HG02870 (cell line): Measurements from ENCODE around the gene USF1.
"Not testable (repeated sequence)": the region's sequence is repeated elsewhere in the genome, so short reads cannot be mapped to it uniquely, and the experiment has no call there.

ENCODE experiments used
- ATAC-seq: cut with Tn5 transposase; IDR thresholded peaks from one replicate; pipeline ENCODE4 v1.9.1; 2021; ENCODE audit warnings: mild to moderate bottlenecking, moderate library complexity; ENCODE audit not compliant: unreplicated experiment

Gene USF1

DNA sequence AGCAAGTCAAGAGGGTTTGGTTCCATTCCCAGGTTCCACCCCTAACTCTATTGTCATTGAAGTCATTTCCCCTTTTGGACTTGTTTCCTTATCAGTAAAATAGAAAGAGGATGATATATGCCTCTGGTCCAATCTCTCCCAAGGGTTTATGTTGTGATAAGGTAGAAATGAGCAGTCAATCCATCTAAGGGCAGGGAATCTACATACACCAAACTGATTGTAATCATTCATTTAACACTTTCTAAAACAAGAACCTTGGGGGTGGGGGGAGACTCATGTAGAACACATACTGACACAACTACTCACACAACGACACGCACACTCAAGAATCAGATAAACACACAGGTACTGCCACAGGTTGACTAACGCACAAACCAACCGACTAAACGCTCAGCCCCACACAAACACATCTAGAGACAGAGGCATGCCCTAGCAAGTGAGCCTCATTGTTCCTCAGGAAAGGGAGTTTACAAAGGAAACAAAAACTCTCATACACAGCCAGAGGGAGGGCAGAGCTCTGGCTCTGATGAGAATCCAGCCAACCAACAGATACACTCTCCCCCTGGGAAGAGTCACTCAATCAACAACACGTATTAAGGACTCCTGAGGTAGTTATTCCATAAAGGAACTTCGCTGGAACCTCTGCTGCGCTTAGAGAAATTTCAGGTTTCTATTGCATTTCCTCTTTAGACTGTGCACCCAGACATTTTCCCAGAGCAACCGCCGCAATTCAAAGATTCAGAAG, 25.9 kb downstream of the USF1 start:
- peak; percentile 6 for ATAC-seq

DNA sequence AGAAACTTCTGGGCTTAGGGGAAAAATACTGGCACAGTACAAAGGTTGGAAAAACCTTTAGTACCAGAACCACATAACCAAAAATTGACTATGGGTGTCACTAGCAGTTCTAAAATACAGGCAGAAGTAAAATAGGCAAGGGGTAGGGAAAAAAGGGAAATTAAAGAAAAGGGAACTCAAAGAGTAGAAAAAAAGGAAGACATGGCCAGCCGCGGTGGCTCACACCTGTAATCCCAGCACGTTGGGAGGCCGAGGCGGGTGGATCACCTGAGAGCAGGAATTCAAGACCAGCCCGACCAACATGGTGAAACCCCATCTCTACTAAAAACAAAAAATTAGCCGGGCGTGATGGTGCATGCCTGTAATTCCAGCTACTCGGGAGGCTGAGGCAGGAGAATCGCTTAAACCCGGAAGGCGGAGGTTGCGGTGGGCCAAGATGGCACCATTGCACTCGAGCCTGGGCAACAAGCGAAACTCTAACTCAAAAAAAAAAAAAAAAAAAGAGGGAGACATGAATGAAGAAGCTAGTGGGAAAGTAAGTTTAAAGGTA, 26.6 kb downstream of the USF1 start:
- ATAC-seq: not testable (repeated sequence)

DNA sequence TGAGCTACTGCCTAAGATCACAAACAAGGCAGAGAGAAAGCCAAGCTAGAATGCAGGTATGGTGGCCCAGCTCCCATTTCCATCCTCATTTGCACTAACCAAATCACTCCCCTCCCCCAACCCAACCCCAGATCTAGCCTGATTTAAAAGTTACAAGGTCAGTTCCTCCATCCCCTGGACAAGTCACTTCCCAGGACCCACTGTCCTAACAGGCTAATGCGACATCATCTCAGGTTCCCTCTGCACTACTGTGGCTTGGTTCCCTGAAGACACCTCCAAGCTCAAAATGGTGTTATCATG, 27.2 kb downstream of the USF1 start:
- no peak for ATAC-seq

DNA sequence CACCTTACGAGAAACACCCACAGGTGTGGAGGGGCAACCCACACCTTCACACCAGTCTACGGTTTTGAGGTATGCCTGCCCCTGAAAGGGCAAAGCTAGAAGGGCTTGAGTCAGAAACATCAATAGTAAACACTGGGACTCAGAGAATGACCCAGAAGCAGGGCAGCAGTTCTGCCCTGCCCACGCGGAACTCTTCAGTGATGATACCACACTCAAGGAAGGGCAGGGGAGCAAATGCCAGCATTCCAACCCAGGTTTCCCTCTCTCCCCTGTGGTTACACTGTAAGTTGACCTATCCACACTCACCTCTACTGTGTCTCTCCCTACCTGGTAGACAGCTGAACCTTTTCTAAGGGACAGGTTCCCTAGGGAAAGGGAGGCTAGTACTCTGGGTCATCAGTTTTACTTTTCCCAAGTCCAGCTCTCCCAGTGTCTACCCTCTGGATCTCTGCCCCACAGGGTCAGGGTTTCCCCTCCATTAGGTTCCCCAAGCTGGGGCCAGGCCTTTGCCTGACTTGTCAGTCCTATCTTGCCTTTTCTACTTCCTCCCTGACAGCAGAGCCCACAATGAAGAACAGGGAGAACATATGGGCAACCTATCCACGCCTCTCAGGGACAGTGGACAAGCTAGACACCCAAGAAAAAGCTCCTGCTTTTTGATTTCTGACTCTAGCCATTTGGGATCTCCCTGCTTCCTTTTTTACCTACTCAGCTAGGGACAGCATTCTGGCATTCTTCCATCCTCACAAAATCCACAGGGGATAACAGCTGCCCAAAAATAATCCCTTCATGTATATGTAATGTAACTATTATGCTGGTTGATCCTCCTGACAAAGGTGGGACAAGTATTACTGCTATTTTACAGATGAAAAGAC, 27.8 kb downstream of the USF1 start:
- no peak for ATAC-seq

DNA sequence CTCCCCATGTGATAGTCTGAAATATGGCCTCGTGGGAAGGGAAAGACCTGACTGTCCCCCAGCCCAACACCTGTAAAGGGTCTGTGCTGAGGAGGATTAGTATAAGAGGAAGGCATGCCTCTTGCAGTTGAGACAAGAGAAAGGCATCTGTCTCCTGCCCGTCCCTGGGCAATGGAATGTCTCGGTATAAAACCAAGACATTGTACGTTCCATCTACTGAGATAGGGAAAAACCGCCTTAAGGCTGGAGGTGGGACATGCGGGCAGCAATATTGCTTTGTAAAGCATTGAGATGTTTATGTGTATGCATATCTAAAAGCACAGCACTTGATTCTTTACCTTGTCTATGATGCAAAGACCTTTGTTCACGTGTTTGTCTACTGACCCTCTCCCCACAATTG, 28.6 kb downstream of the USF1 start:
- ATAC-seq: not testable (repeated sequence)

DNA sequence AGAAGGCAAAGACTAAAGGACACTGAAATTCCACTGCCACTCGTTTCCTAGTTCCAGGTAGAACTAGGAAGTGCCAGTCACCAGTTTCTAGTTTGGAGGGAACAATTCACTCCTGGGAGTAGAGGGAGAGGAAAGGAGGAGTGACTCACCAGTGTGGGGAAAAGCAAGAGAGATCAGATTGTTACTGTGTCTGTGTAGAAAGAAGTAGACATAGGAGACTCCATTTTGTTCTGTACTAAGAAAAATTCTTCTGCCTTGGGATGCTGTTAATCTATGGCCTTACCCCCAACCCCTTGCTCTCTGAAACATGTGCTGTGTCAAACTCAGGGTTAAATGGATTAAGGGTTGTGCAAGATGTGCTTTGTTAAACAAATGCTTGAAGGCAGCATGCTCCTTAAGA, 29.1 kb downstream of the USF1 start:
- ATAC-seq: not testable (repeated sequence)

DNA sequence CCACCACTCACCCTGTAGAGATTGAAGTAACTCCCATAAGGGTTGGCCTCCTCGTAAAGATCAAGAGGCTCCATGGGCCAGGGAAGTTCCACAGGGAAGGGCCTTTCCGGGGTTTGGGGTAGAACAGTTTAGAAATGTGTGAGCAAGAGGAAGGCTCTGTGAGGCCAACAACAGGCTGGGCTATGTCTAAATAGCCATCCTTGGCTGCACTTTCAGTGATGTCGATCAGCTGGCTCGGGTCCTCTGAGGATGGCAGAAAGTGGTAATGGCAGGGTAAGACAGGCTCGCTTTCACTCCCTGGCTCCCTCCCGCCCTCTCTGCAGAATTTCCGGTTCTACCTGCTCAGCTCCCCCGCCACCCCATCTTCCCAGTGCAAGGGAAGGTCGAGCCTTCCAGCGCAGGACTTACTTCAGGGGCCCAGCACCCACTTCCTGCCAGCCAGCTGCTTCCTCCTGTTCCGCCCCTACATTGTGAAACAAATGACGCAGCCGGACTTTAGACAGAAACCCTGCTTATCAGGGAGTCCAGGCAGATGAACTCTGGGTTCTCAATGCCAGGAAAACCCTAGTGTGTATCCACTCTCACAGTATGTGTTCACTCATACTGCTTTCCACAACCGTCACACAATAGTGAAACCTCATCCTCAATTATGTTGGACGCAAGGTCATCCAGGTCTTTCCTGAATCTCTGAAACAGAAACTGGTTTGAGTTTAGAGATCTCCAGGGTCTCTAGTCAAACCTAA, 32.1 kb downstream of the USF1 start:
- peak; percentile 88 for ATAC-seq

DNA sequence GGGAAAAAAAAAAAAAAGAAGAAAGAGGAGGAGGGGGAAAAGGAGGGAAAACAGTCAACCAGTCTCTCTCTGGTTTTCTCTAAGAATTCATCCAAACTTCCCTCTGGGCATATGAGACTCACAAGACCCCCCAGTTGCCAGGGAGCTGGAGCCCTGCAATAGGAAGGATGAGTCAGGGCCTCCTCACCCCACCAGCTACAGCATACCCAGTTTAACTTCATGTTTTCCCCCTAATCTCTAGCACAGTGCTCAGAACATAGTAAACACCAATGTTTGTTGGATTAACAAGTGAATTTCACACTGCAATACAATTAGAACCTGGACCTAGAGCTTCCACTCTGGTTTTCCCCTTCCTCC, 32.7 kb downstream of the USF1 start:
- ATAC-seq: no peak

DNA sequence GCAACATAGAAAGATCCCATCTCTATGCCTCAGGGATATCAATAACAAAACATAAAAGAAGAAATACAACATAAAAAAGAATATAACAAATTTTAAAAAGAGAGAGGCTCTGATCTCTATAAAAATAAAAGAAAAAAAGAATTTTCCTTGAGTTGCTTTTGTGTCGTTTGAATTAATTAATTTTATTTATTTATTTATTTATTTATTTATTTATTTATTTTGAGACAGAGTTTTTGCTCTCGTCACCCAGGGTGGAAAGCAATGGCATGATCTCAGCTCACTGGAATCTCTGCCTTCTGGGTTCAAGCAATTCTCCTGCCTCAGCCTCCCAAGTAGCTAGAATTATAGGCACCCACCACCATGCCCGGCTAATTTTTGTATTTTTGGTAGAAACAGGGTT, 33.4 kb downstream of the USF1 start:
- ATAC-seq: no peak

DNA sequence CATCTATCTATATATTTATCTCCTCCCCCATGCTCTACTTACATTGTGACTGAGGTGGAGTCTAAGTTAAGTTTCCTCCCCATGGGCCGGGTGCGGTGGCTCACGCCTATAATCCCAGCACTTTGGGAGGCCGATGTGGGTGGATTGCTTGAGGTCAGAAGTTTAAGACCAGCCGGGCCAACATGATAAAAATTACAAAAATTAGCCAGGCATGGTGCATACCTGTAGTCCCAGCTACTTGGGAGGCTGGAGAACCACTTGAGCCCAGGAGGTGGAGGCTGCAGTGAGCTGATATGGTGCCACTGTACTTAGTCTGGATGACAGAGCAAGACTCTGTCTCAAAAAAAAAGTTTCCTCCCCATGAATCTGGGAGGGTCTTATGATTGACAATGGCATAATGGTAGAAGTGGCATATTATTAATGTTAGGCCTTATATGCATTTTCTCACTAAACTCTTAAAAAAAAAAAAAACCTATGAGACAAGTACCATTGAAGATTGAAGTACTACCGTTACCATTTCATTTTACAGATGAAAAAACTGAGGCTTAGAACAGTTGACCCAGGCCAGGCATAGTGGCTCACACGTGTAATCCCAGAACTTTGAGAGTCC, 36.1 kb downstream of the USF1 start:
- ATAC-seq: no peak

DNA sequence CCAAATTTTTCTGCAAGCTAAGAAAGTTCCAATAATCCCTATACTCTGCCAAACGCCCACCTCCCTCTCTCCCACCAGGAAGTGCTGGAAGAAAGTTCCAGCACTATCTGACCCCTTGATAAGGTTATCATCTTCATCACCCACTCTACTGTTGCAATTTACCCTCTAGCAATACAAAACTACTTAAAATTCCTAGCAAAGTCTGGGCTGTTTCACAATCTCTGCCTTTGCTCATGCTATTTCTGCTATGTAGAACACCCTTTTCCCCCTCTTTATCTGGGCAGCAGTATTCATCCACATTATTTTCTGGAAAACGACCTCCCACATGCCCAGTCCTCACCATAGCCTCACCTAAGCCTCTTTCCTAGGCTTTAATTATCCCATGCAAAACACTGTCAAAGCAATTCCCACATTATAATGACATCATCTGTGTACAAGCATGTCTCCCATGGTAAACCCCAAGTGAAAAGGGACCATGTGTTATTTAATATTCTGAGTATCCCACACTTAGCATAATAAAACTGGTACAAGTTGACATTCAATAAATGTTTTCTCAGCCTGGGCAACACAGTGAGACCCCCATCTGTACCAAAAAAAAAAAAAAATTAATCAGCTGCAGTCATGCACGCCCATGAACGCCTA, 36.8 kb downstream of the USF1 start:
- ATAC-seq: no peak

DNA sequence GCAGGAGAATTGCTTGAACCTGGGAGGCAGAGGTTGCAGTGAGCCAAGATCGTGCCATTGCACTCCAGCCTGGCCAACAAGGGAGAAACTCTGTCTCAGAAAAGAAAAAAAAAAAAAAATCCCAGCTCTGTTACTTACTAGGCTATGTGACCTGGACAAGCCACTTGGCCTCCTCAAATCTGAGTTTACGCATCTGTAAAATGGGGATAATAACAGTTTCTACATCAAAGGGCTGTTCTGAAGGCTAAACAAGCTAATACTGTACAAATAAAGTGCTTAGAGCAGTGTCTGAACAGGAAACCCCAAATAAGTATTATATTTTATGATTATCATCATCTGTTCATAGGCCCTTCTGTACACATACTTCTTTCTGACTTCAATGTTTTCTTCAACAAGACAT, 38.4 kb downstream of the USF1 start:
- ATAC-seq: no peak

DNA sequence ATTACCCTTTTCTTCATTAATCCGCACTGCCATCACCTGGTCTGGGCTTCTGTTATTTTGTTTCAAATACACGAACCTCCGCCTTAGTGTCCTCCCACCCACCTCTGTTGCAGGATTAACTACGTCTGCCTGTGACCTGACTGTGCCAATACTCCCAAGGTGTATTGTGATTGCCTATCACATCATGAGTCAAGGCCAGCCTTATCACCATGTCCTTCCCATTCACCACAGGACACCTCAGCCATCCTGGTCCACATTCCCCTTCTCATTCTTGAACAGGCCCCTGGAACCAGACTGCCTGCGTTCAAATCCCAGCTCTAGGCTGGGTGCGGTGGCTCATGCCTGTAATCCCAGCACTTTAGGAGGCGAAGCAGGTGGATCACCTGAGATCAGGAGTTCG, 39.2 kb downstream of the USF1 start:
- no peak for ATAC-seq

DNA sequence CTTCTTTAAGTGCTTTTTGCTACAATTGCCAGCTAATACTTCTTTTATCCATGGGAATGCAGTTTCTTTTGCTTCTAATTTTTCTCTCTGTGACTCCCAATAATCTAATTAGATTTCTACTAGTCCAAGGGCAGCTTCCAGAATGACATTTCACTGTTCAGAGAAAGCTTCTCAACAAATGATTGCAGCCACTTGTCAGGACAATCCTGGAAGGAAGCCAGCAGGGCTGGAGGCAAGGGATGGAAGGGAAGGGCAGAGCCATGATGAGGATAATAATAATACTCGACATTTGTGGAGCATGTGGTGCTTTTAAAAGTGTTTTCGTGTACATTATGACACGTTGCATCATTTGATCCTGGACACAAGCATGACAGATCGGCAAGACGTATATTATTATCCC, 44.3 kb downstream of the USF1 start:
- no peak for ATAC-seq

DNA sequence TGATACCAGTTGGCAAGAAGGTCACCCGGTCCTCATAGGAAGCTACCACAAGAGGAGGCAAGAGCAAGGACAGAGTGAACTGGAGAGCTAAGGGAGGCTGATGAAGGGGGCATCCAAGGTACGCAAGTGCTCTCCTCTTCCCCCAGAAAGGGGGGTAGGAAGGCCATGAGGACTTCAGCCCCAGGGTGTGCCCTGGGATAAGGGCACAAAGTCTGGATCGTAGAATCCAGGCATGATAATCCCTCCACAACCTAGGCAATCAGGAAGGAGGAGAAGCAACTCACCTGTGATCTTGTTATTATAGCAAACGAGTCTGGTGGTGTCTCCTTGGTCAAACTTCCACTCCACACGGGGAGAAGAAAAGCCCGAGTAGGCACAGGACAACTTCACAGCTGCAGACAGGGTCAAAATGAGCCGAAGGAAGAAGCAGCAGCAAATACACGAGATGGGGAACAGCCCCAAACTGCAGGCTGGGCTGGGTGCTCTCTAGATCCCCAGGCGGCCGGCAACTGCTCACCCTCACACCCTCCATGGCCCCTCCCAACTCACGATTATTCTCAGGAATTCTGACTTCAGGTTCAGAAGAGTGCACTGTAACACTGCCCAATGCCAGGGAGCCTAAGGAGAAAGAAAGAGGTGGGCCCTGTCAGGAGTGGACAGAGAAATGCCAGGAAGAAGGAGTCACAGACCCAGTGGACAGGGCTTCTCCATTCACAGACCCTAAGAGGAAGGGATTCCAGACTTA, 44.9 kb downstream of the USF1 start:
- no peak for ATAC-seq

DNA sequence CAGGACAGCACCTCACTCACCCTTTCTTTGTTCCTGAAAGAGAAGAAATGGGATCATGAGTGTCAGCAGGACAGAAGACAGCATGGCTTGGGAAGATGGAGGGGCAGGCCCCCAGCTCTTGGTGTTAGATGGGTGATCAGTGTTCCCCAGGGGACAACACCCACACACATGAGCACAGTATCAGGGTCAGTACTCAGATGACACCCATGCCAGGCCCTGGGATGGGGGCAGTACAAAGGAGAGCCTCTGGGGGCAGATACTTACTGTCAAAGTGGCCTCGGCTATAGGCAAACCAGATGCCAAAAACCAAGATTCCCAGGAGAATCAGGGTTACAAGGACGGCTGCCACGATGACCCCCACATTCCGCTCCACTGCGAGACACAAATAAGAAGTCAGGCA, 46.4 kb downstream of the USF1 start:
- ATAC-seq: no peak

DNA sequence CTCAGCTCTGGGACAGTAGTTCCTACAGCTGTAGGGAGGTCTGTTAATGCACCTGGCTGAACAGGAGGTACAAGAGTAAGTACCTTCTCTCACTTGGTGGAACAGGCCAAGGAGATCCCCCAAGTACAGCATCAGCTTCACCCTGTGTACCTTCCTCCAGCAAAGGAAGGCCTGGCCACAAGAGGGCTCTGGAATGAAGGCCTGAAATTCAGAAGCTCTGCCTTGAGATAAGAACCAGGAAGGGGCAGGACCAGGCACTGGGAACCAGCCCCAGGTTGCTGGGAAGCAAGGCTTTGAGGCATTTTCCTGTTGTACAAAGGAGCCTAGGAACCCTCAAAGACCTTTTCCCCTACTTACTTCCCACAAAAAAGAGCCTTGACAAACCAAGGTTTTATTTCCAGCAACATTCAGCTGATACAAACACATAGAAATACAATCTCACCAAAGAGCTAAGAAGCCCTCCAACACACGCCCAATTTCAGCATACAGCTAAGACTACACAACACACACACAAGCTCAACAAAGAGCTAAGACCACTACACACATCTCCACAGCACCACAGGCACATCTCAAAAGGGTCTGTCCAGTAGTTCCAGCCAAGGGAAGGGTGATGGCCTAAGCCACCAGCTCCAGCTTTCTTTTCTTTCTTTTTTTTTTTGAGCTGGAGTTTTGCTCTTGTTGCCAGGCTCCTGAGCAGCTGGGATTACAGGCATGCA, 48.3 kb downstream of the USF1 start:
- ATAC-seq: no peak

DNA sequence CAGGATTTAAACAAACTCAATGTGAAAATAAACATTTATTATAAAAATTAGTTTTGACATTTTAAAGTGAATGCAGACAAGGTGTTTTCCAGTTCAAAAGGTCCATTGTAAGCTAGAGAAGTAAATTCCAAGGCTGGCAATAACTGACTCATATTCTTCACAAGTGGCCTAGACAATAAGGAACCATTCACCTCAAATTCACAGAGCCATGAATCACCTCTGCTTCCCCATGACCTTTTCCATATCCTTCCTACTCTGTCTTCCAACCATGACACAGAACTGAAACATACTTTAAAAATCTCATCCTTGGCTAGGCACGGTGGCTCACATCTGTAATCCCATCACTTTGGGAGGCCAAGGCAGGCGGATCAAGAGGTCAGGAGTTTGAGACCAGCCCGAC, 49.6 kb downstream of the USF1 start:
- no peak for ATAC-seq

DNA sequence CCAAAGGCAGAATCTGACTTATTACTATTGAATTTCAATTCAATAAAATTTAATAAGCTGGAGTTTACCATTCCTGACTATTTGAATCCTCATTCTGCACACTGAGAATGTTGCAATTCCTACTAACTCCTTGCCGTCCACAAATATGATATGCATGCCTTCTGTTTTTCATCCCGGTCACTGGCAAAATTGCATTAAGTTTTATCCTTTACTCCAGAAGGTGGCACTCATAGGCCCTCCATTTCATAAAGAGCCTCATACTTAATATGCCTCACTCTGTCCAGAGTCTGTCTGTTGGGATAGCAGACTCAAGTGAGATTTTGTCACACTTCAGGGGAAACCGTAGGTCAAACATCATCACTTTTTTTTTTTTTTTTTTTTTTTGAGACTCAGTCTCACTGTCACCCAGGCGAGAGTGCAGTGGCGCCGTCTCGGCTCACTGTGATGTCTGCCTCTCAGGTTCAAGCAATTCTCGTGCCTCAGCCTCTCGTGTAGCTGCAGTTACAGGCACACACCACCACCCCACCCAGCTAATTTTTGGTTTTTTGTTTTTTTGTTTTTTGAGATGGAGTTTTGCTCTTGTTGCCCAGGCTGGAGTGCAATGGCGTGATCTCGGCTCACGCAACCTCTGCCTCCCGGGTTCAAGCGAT, 52.1 kb downstream of the USF1 start:
- ATAC-seq: no peak
